ENCODE results near the gene TMEM50A.
"Not testable (repeated sequence)": the region's sequence is repeated elsewhere in the genome, so short reads cannot be mapped to it uniquely, and the experiment has no call there.

DNA sequence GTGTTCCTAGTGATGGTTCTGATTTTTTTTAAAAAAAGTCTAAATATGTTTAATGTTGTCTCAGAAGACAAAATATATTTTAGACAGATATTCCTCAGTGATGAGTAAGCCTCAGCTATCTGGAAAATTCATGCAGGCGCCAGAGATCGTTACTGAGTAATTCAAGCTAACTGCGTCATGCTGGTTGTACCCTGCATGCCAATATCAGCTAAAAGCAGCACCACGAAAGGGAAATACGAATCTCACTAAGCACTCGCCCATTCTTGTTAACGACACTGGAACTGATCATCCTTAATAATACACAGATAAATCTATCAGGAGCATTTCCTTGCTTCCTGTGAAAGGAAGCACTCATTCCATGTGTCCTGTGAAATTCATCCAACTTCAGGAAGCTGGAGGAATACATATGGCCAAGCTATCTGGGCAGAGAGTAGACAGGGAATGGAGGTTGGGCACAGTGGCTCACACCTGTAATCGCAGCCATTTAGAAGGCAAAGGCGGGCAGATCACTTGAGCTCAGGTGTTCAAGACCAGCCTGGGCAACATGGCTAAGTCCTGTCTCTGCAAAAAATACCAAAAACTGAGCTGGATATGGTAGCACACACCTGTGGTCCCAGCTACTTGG lies 17.7 kb upstream of the TMEM50A start:
- TF ChIP-seq CHD2 (IDR thresholded peaks at IDR 0.05; ENCODE audit: low read length, partially characterized antibody), result not testable (repeated sequence)
- TF ChIP-seq, protein P1, sequence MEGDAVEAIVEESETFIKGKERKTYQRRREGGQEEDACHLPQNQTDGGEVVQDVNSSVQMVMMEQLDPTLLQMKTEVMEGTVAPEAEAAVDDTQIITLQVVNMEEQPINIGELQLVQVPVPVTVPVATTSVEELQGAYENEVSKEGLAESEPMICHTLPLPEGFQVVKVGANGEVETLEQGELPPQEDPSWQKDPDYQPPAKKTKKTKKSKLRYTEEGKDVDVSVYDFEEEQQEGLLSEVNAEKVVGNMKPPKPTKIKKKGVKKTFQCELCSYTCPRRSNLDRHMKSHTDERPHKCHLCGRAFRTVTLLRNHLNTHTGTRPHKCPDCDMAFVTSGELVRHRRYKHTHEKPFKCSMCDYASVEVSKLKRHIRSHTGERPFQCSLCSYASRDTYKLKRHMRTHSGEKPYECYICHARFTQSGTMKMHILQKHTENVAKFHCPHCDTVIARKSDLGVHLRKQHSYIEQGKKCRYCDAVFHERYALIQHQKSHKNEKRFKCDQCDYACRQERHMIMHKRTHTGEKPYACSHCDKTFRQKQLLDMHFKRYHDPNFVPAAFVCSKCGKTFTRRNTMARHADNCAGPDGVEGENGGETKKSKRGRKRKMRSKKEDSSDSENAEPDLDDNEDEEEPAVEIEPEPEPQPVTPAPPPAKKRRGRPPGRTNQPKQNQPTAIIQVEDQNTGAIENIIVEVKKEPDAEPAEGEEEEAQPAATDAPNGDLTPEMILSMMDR (IDR thresholded peaks at IDR 0.05), result not testable (repeated sequence)
- TF ChIP-seq, protein P2, sequence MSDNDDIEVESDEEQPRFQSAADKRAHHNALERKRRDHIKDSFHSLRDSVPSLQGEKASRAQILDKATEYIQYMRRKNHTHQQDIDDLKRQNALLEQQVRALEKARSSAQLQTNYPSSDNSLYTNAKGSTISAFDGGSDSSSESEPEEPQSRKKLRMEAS (IDR thresholded peaks at IDR 0.05), result not testable (repeated sequence)

Measured in A549 (cell line).